Panc1 (cell line): ENCODE results near the gene CDH13. TPM values are rescaled to one million over a fixed set of nuclear protein-coding genes. Genes with fewer than 3 reads are reported as not detected.

Experiments used
- ATAC-seq: fragments of 200-7000 bp; cut with Tn5 transposase; 2 replicates; pipeline ENCODE4 v1.9.1; 2020; ENCODE audit warnings: mild to moderate bottlenecking, moderate library complexity
- BruUV-seq: library from RNA; stranded (reverse); fragments of 400-500 nt; replicated peaks from 2 replicates; lab custom pipeline; 2021; lab: Mats Ljungman, UMichigan
- CTCF ChIA-PET: fragments of 300-600 bp; sonication (Branson Sonifier 250); formaldehyde crosslinking; loops from one replicate; lab custom pipeline; 2022; ENCODE audit warnings: antibody characterized with exemption; lab: Charles Lee
- POLR2A ChIA-PET: fragments of 300-600 bp; sonication (Branson Sonifier 250); formaldehyde crosslinking; loops from one replicate; lab custom pipeline; 2022; ENCODE audit warnings: antibody characterized with exemption; lab: Charles Lee
- DNase-seq: peaks from one replicate; pipeline ENCODE4 v3.0.0-alpha.2; 2010; ENCODE audit warnings: low read depth, low spot score
- H3K27ac ChIP-seq: 2 replicates; pipeline ENCODE4 v1.5.1; 2011; ENCODE audit warnings: mild to moderate bottlenecking, low read length, inconsistent platforms
- H3K27me3 ChIP-seq: fragments of 200-500 bp; sonication (Bioruptor generic); 2 replicates; pipeline ENCODE4 v1.6.0; 2014; ENCODE audit warnings: low read length, inconsistent platforms; ENCODE audit not compliant: control insufficient read depth, insufficient read depth
- H3K36me3 ChIP-seq: fragments of 200-500 bp; sonication (Bioruptor generic); 2 replicates; pipeline ENCODE4 v1.5.1; 2014; ENCODE audit warnings: inconsistent platforms, mild to moderate bottlenecking, low read length, moderate library complexity; ENCODE audit not compliant: control insufficient read depth, insufficient read depth
- H3K4me1 ChIP-seq: 2 replicates; pipeline ENCODE4 v1.5.1; 2011; ENCODE audit warnings: inconsistent platforms, mild to moderate bottlenecking, low read length, moderate library complexity; ENCODE audit not compliant: control insufficient read depth, insufficient read depth
- H3K4me3 ChIP-seq, 2 experiments: 2 replicates each; pipeline ENCODE4 v1.5.1; 2011 to 2012; ENCODE audit warnings: low read depth in 2 of 2, low read length in 2 of 2, mild to moderate bottlenecking in 2 of 2, inconsistent platforms in 1 of 2, moderate library complexity in 1 of 2
- H3K9me3 ChIP-seq: fragments of 200-500 bp; sonication (Bioruptor generic); 2 replicates; pipeline ENCODE4 v1.5.1; 2014; ENCODE audit warnings: low read depth, mild to moderate bottlenecking, inconsistent platforms, low read length, moderate library complexity; ENCODE audit not compliant: control insufficient read depth, insufficient read depth
- CTCF ChIP-seq: fragments of 450-650 bp; IDR thresholded peaks from 2 replicates; pipeline ENCODE4 v1.5.1; 2017; ENCODE audit warnings: mild to moderate bottlenecking
- POLR2AphosphoS5 ChIP-seq: IDR thresholded peaks from 2 replicates; pipeline ENCODE4 v1.6.1; 2012; ENCODE audit warnings: mild to moderate bottlenecking, low read depth, low read length, moderate library complexity
- REST ChIP-seq, 2 experiments: IDR thresholded peaks; 2 replicates each; pipeline ENCODE4 v1.6.1; 2011 to 2012; ENCODE audit warnings: low read depth in 2 of 2, control low read depth in 1 of 2, low read length in 1 of 2, mild to moderate bottlenecking in 1 of 2, moderate library complexity in 1 of 2; ENCODE audit not compliant: insufficient read depth in 1 of 2
- SIN3A ChIP-seq: IDR thresholded peaks from 2 replicates; pipeline ENCODE4 v1.6.1; 2012; ENCODE audit warnings: low read depth, mild to moderate bottlenecking, low read length, moderate library complexity, borderline replicate concordance; ENCODE audit not compliant: insufficient read depth
- TCF7L2 ChIP-seq: IDR thresholded peaks from 2 replicates; pipeline ENCODE4 v1.6.1; 2011; ENCODE audit warnings: mild to moderate bottlenecking, low read depth, low read length, inconsistent platforms
- in situ Hi-C: cut with HindIII; loops from 2 replicates; pipeline ENCODE4 v1.10.0; 2016; ENCODE audit warnings: low sequenced_read_pairs, low pct_unique_long_range_greater_than_20kb
- intact Hi-C: fragments of 100-400 bp; cut with micrococcal nuclease; formaldehyde crosslinking; loops from one replicate; pipeline ENCODE4 v1.10.0; 2022; ENCODE audit not compliant: unreplicated experiment
- total RNA-seq: library from RNA; stranded (reverse); gene quantifications from one replicate; pipeline ENCODE4 v1.2.1, GENCODE V29; 2021; ENCODE audit not compliant: unreplicated experiment

CDH13 gene
- total RNA-seq, 1 experiment from 2014 or later: not detected

GRCh38 chr16:83201748-83202147 is 575.0 kb downstream of the CDH13 start:
- Histone ChIP-seq H3K4me1 (no peaks in the 10 kb centered on the region), H3K4me3 (no peak overlapping the region), H3K27me3 (no peaks in the 10 kb centered on the region; the same call in 1 of the 2 replicates), H3K27ac (no peak overlapping the region), H3K36me3 (no peaks in the 10 kb centered on the region), H3K9me3 (no peaks in the 10 kb centered on the region)
- TF ChIP-seq SIN3A (no peak), CTCF (no peak), REST (IDR thresholded peaks at IDR 0.05; ENCODE audit: insufficient read depth in 1 of 2, low read depth in 2 of 2, low read length in 1 of 2) (no peak), TCF7L2 (no peak), POLR2AphosphoS5 (no peak)
- no peak for DNase-seq
- in situ Hi-C loops (no loop called here), intact Hi-C loops (no loop called here)
- ChIA-PET POLR2A (no interaction called here), CTCF (no interaction called here)
- ATAC-seq: no peak
- BruUV-seq: no TSS peak

- ChIA-PET CTCF (no interaction called here), POLR2A (no interaction called here)
- DNase-seq (no peak), ATAC-seq (no peak)
- Histone ChIP-seq H3K4me1 (no peaks in the 10 kb centered on the region), H3K27me3 (no peaks in the 10 kb centered on the region; the same call in 1 of the 2 replicates), H3K27ac (no peak overlapping the region), H3K4me3 (no peak overlapping the region), H3K36me3 (no peaks in the 10 kb centered on the region), H3K9me3 (no peaks in the 10 kb centered on the region)
- TF ChIP-seq POLR2AphosphoS5 (no peak), CTCF (no peak), TCF7L2 (no peak), REST (IDR thresholded peaks at IDR 0.05; ENCODE audit: insufficient read depth in 1 of 2, low read depth in 2 of 2, low read length in 1 of 2) (no peak), SIN3A (no peak)
- BruUV-seq: no TSS peak
- in situ Hi-C loops (no loop called here), intact Hi-C loops (no loop called here)
Measured at GRCh38 chr16:83205896-83206295, 579.1 kb downstream of the CDH13 start.
